ENCODE measurements around the gene IARS1. TPM values are rescaled to one million over a fixed set of nuclear protein-coding genes. Genes with fewer than 3 reads are reported as not detected.

The IARS1 gene
- total RNA-seq, 1 experiment from 2014 or later, result 130 TPM

GRCh38 chr9:92332577-92333281 is 39.2 kb upstream of the IARS1 start:
- Mint-ChIP-seq H3K27me3 (ENCODE audit: unreplicated experiment) (no peaks in the 10 kb centered on the region), H3K4me3 (ENCODE audit: low read depth, unreplicated experiment) (no peak overlapping the region), H3K4me1 (ENCODE audit: low read depth, unreplicated experiment) (peaks cover 4% of the 10 kb centered on the region), H3K36me3 (ENCODE audit: insufficient read depth, unreplicated experiment) (no peaks in the 10 kb centered on the region), H3K27ac (ENCODE audit: unreplicated experiment) (no peak overlapping the region), H3K9me3 (ENCODE audit: low read depth, unreplicated experiment) (no peaks in the 10 kb centered on the region)
- TF ChIP-seq CTCF (IDR thresholded peaks at IDR 0.05; ENCODE audit: unreplicated experiment), result no peak
- CTCF ChIA-PET, result no interaction called here
- intact Hi-C loops (cut with micrococcal nuclease; ENCODE audit: unreplicated experiment), result no loop called here
- DNase-seq, result no peak
- BruUV-seq (replicated peaks), result no TSS peak

DNA sequence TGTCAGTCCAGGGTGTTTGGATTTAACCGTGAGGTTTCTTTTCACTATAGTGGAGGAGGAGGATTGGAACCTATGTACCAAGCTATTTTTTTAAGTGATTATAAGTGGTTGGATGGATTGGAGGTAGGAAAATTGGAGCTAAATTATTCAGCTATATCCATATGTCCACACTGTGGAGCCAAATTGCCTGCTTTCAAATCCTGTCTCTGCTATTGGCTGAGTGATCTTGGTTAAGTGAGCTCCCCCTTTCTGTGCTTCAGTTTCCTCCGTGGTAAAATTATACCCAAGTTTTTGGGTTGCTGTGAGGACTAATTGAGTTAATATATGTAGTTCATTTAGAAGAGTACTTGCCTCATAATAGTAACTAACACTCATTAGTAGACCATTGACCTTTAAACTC is 34.7 kb upstream of the IARS1 start:
- Mint-ChIP-seq H3K9me3 (ENCODE audit: low read depth, unreplicated experiment) (no peaks in the 10 kb centered on the region), H3K27ac (ENCODE audit: unreplicated experiment) (no peak overlapping the region), H3K4me1 (ENCODE audit: low read depth, unreplicated experiment) (peaks cover 28% of the 10 kb centered on the region), H3K4me3 (ENCODE audit: low read depth, unreplicated experiment) (no peak overlapping the region), H3K27me3 (ENCODE audit: unreplicated experiment) (no peaks in the 10 kb centered on the region), H3K36me3 (ENCODE audit: insufficient read depth, unreplicated experiment) (peaks cover 24% of the 10 kb centered on the region)
- no peak for TF ChIP-seq CTCF (IDR thresholded peaks at IDR 0.05; ENCODE audit: unreplicated experiment)
- no TSS peak for BruUV-seq (replicated peaks)
- CTCF ChIA-PET, result interaction anchor here (0.6 to 1.1 kb wide), 3 partner anchors 111 to 305 kb away, joined by 3 to 8 read pairs (median 4); partner anchors contain the start of gene SPTLC1
- intact Hi-C loops (cut with micrococcal nuclease; ENCODE audit: unreplicated experiment), result loop anchor here (10.0 kb wide), 2 partner anchors 107 to 307 kb away; no protein-coding TSS in a partner anchor
- peak; percentile 0 for DNase-seq

- peaks cover 30% of the 10 kb centered on the region for H3K36me3 Mint-ChIP-seq (ENCODE audit: insufficient read depth, unreplicated experiment)
- H3K27ac Mint-ChIP-seq (ENCODE audit: unreplicated experiment), result no peak overlapping the region
- no TSS peak for BruUV-seq (replicated peaks)
These were observed 33.9 kb upstream of the IARS1 start for GRCh38 chr9:92327283-92327850.

DNA sequence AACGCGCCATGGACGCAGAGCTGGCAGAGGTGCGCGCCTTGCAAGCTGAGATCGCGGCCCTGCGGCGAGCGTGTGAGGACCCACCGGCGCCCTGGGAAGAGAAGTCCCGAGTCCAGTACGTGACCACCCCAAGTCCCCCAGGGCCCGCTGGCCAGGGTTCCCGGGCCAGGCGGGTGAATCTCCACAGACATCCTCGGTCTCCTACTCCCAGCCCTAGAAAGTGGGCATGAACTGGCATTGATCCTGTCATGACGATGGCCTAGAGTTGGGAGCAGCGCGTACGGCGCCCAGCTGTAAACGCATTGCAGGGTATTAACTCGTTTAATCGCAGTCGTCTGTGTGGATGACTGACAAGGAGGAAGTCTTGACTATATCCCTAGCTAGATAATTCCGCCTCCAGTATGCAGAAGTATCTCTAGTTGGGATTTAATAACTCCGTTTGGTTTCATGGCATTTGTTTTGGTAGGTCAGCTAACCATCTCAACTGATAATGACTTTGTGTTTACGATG is 32.5 kb upstream of the IARS1 start:
- TF ChIP-seq CTCF (IDR thresholded peaks at IDR 0.05; ENCODE audit: unreplicated experiment), result no peak
- Mint-ChIP-seq H3K4me1 (ENCODE audit: low read depth, unreplicated experiment) (peaks cover 28% of the 10 kb centered on the region), H3K4me3 (ENCODE audit: low read depth, unreplicated experiment) (peak overlapping the region; percentile 93), H3K27me3 (ENCODE audit: unreplicated experiment) (no peaks in the 10 kb centered on the region), H3K9me3 (ENCODE audit: low read depth, unreplicated experiment) (no peaks in the 10 kb centered on the region), H3K27ac (ENCODE audit: unreplicated experiment) (peak overlapping the region; percentile 96), H3K36me3 (ENCODE audit: insufficient read depth, unreplicated experiment) (peaks cover 30% of the 10 kb centered on the region)
- BruUV-seq (replicated peaks), result no TSS peak
- no peak for DNase-seq
- intact Hi-C loops (cut with micrococcal nuclease; ENCODE audit: unreplicated experiment), result loop anchor here (10.0 kb wide), 2 partner anchors 109 to 309 kb away; no protein-coding TSS in a partner anchor
- CTCF ChIA-PET, result interaction anchor here (0.6 kb wide), 1 partner anchor 46 kb away, joined by 3 read pairs; no protein-coding TSS in a partner anchor

More at GRCh38 chr9:92327283-92327850, 33.9 kb upstream of the IARS1 start:
- Mint-ChIP-seq H3K27me3 (ENCODE audit: unreplicated experiment) (no peaks in the 10 kb centered on the region), H3K9me3 (ENCODE audit: low read depth, unreplicated experiment) (no peaks in the 10 kb centered on the region), H3K4me3 (ENCODE audit: low read depth, unreplicated experiment) (peak overlapping the region; percentile 93), H3K4me1 (ENCODE audit: low read depth, unreplicated experiment) (peaks cover 28% of the 10 kb centered on the region)
- CTCF ChIA-PET, result no interaction called here
- intact Hi-C loops (cut with micrococcal nuclease; ENCODE audit: unreplicated experiment), result loop anchor here (10.0 kb wide), 2 partner anchors 107 to 307 kb away; no protein-coding TSS in a partner anchor
- DNase-seq, result no peak
- no peak for TF ChIP-seq CTCF (IDR thresholded peaks at IDR 0.05; ENCODE audit: unreplicated experiment)

Measured in Calu3 (cell line).